Measurements from ENCODE around the gene PRKAG3. TPM values are rescaled to one million over a fixed set of nuclear protein-coding genes. Genes with fewer than 3 reads are reported as not detected.
A peak's percentile ranks its signal among the peaks of the same experiment; 100 is the strongest.

Gene PRKAG3
- total RNA-seq, 4 donors from 2014 or later = not detected

GRCh38 chr2:218878926-218879761 lies 47.5 kb upstream of the PRKAG3 start:
- no peaks in the 10 kb centered on the region for H3K36me3 ChIP-seq
- H3K27ac ChIP-seq = peak overlapping the region in 2 of 4 donors; percentile 7 to 83
- no peaks in the 10 kb centered on the region for H3K9me3 ChIP-seq
- H3K4me3 ChIP-seq = peak overlapping the region in 1 of 4 donors; percentile 50
- TF ChIP-seq CTCF (IDR thresholded peaks at IDR 0.05) (no peak), POLR2A (IDR thresholded peaks at IDR 0.05) (no peak)
- H3K27me3 ChIP-seq = peaks cover 0 to 98% (median 7%) of the 10 kb centered on the region in 4 donors
- 43 to 50% methylated on average over 5 to 9 of the region's 16 CpGs for WGBS, 2 donors
- DNase-seq = no peak
- intact Hi-C loops (cut with DNase I) = no loop called here
- H3K4me1 ChIP-seq = peaks cover 24 to 56% (median 32%) of the 10 kb centered on the region in 3 donors

GRCh38 chr2:218878486-218878885 lies 46.9 kb upstream of the PRKAG3 start:
- Histone ChIP-seq H3K4me3 (no peak overlapping the region), H3K27ac (no peak overlapping the region), H3K27me3 (peaks cover 0 to 98% (median 7%) of the 10 kb centered on the region in 4 donors), H3K9me3 (no peaks in the 10 kb centered on the region), H3K4me1 (peaks cover 20 to 53% (median 26%) of the 10 kb centered on the region in 3 donors), H3K36me3 (no peaks in the 10 kb centered on the region)
- no peak for DNase-seq
- TF ChIP-seq POLR2A (IDR thresholded peaks at IDR 0.05) (no peak), CTCF (IDR thresholded peaks at IDR 0.05) (no peak)
- intact Hi-C loops (cut with DNase I) = no loop called here
- WGBS, 2 donors = 70 to 82% methylated on average over 4 to 6 of the region's 6 CpGs

- peaks cover 15 to 53% (median 20%) of the 10 kb centered on the region in 3 donors for H3K4me1 ChIP-seq
- peaks cover 0 to 98% (median 7%) of the 10 kb centered on the region in 4 donors for H3K27me3 ChIP-seq
- intact Hi-C loops (cut with DNase I) = loop anchor here (2.0 kb wide), 1 partner anchor 19 kb away; no protein-coding TSS in a partner anchor
- no peaks in the 10 kb centered on the region for H3K9me3 ChIP-seq
- H3K27ac ChIP-seq = no peak overlapping the region
- DNase-seq = no peak
- H3K36me3 ChIP-seq = no peaks in the 10 kb centered on the region
- TF ChIP-seq CTCF (IDR thresholded peaks at IDR 0.05) (no peak), POLR2A (IDR thresholded peaks at IDR 0.05) (no peak)
- WGBS, 2 donors = 50% methylated on average over 1 of the region's 5 CpGs; no CpG with 5 or more reads in 1 of the 2 donors
- no peak overlapping the region for H3K4me3 ChIP-seq
Measured at GRCh38 chr2:218877891-218878290, 46.3 kb upstream of the PRKAG3 start.

GRCh38 chr2:218877331-218877730 lies 45.7 kb upstream of the PRKAG3 start:
- H3K9me3 ChIP-seq = no peaks in the 10 kb centered on the region
- 54 to 80% methylated on average over 2 to 5 of the region's 6 CpGs for WGBS, 2 donors
- H3K4me1 ChIP-seq = peaks cover 14 to 50% (median 17%) of the 10 kb centered on the region in 3 donors
- H3K36me3 ChIP-seq = no peaks in the 10 kb centered on the region
- intact Hi-C loops (cut with DNase I) = loop anchor here (2.0 kb wide), 1 partner anchor 19 kb away; no protein-coding TSS in a partner anchor
- peaks cover 0 to 98% (median 7%) of the 10 kb centered on the region in 4 donors for H3K27me3 ChIP-seq
- H3K4me3 ChIP-seq = no peak overlapping the region
- no peak overlapping the region for H3K27ac ChIP-seq
- TF ChIP-seq CTCF (IDR thresholded peaks at IDR 0.05) = no peak
- no peak for TF ChIP-seq POLR2A (IDR thresholded peaks at IDR 0.05)
- DNase-seq = no peak

GRCh38 chr2:218876562-218877219 lies 45.1 kb upstream of the PRKAG3 start:
- H3K9me3 ChIP-seq = no peaks in the 10 kb centered on the region
- no peaks in the 10 kb centered on the region for H3K36me3 ChIP-seq
- WGBS, 2 donors = 0% methylated on average over 2 to 3 of the region's 3 CpGs
- H3K27me3 ChIP-seq = peaks cover 0 to 98% (median 7%) of the 10 kb centered on the region in 4 donors
- intact Hi-C loops (cut with DNase I) = loop anchor here (2.0 kb wide), 1 partner anchor 20 kb away; no protein-coding TSS in a partner anchor
- H3K4me1 ChIP-seq = peaks cover 14 to 47% (median 17%) of the 10 kb centered on the region in 3 donors
- H3K4me3 ChIP-seq = no peak overlapping the region
- no peak for TF ChIP-seq POLR2A (IDR thresholded peaks at IDR 0.05)
- peak; percentile 87 to 98 (median 94) for TF ChIP-seq CTCF (IDR thresholded peaks at IDR 0.05)
- DNase-seq = no peak
- no peak overlapping the region for H3K27ac ChIP-seq

Measured in esophagus squamous epithelium (tissue), 5 donors.